H7 (cell line): ENCODE results near the gene EPHX1. TPM values are rescaled to one million over a fixed set of nuclear protein-coding genes. Genes with fewer than 3 reads are reported as not detected.
"Not testable (repeated sequence)": the region's sequence is repeated elsewhere in the genome, so short reads cannot be mapped to it uniquely, and the experiment has no call there.

ENCODE experiments used
- DNase-seq: peaks from one replicate; pipeline ENCODE4 v3.0.0; 2012
- H3K27me3 ChIP-seq: 2 replicates; pipeline ENCODE4 v1.6.0; 2011; ENCODE audit warnings: mild to moderate bottlenecking, low read length; ENCODE audit not compliant: control insufficient read depth, insufficient read depth
- H3K36me3 ChIP-seq: replicated peaks from 2 replicates; pipeline ENCODE4 v1.5.1; 2011; ENCODE audit warnings: low read length; ENCODE audit not compliant: control insufficient read depth, insufficient read depth
- H3K4me3 ChIP-seq: 2 replicates; pipeline ENCODE4 v1.5.1; 2011; ENCODE audit warnings: low read depth, mild to moderate bottlenecking, control low read depth, low read length, moderate library complexity; ENCODE audit not compliant: insufficient read depth
- total RNA-seq: library from RNA; depleted of rRNA; stranded (reverse); fragments of >200 nt; shearing (Covaris generic); gene quantifications from 2 replicates; pipeline ENCODE4 v1.2.3, GENCODE V29; 2014

The EPHX1 gene
- total RNA-seq, 1 experiment from 2014 or later: 52.1 TPM

DNA sequence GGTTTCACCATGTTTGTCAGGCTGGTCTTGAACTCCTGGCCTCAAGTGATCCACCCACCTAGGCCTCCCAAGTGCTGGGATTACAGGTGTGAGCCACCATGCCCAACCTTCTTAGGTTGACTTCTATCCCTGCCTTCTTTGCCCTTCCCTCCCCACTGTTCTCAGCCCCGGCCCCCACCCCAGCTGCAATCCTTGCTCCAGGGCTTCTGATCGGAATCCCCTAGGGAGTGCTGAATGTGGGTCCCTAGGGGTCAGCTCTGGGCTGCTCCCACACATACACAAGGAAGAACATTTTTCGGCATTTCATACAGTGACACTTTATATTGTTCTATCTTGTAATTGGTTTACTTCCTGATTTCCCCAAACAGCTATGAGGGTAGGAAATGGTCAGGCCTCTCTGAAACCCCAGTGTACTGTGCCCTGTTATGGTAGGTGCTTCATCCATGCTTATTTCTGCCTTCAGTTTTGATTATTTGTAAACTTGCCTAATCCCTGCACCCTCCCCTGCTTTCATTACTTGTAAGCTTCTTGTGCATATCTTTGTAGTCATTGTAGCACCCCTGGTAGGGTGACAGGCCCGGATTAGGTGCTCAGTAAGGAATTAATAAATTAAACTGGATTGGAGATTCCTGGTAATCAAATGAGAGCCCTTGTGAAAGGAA is 38.1 kb upstream of the EPHX1 start:
- DNase-seq: no peak
- no peaks in the 10 kb centered on the region for H3K27me3 ChIP-seq
- H3K36me3 ChIP-seq: no peaks in the 10 kb centered on the region
- H3K4me3 ChIP-seq: no peak overlapping the region

GRCh38 chr1:225772323-225772768 is 37.6 kb upstream of the EPHX1 start:
- DNase-seq: peak; percentile 77
- Histone ChIP-seq H3K27me3 (no peaks in the 10 kb centered on the region), H3K36me3 (no peaks in the 10 kb centered on the region), H3K4me3 (no peak overlapping the region)

DNA sequence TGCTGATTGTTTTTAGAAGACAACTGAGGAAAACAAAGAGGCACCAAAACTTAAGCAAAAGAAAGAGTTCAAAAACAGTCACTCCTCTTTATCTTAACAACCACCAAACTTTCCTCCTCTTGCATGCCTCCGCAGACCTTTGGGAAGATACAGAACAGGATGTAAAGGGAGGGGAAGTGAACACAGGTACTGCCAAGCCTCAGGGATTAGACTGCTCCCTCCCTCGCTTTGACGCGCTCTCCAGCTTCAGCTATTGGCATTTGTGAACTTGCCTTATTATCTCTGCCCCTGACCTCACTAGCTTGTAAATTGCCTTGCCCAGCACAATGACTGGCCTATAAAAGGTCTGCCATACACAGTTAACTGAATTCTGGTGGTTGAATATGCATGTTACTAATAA is 37.1 kb upstream of the EPHX1 start:
- DNase-seq: no peak
- no peaks in the 10 kb centered on the region for H3K27me3 ChIP-seq
- H3K4me3 ChIP-seq: no peak overlapping the region

GRCh38 chr1:225774281-225775147 is 35.4 kb upstream of the EPHX1 start:
- Histone ChIP-seq H3K36me3 (no peaks in the 10 kb centered on the region), H3K4me3 (no peak overlapping the region), H3K27me3 (no peaks in the 10 kb centered on the region)
- no peak for DNase-seq

More for the DNA sequence above, 37.1 kb upstream of the EPHX1 start:
- no peaks in the 10 kb centered on the region for H3K36me3 ChIP-seq

- DNase-seq: no peak
- Histone ChIP-seq H3K36me3 (no peaks in the 10 kb centered on the region), H3K4me3 (no peak overlapping the region), H3K27me3 (no peaks in the 10 kb centered on the region)
Observed at GRCh38 chr1:225776294-225776693, 33.6 kb upstream of the EPHX1 start.

DNA sequence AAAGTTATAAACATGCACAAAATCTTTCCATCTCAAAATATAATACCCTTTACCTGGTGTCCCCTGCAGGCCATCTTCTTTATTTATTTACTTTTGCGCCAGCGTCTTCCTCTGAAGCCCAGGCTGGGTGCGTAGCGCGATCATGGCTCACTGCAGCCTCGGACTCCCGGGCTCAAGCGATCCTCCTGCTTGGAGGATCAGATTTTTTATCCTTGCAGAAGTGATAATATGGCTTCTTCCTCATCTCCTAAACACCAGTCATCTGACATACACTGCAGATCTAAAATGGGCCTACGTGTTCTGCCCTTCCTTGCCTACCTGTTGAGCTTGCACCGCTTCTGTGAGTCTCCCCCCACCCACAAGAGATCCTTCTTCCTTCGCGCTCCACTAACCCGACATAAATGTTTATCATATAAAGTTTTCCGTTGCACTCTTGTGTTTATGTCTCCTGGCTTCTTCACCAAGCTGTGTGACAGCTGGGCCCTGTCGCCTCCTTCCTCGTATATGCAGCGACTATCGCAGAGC is 32.8 kb upstream of the EPHX1 start:
- no peak for DNase-seq
- H3K36me3 ChIP-seq: no peaks in the 10 kb centered on the region
- H3K27me3 ChIP-seq: no peaks in the 10 kb centered on the region
- peak overlapping the region; percentile 34 for H3K4me3 ChIP-seq

- Histone ChIP-seq H3K4me3 (peak within 1 kb of the TSS; percentile 82), H3K36me3 (no peaks in the 10 kb centered on the region), H3K27me3 (no peaks in the 10 kb centered on the region)
- peak; percentile 97 for DNase-seq
Observed at GRCh38 chr1:225777583-225778336, 32.2 kb upstream of the EPHX1 start, which contains the start of gene SRP9. Gene SRP9 (plus strand): TSS chr1:225777826. CDS start chr1:225777941, 115 bp downstream.

DNA sequence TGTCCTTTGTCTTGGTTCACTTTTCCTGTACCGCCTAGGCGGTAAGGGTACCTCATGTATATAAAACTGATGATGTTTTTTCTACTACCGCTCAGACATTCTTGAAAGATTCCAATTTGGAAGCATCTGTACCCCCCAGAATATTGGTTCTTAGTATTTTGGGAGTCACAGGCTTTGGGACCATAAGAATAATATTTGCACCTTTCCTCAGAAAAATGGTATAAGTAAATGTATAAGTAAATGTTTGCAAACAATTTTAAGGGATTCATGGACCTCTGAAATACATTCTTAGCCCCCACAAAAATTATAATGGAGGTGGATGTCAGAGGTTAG is 31.6 kb upstream of the EPHX1 start:
- Histone ChIP-seq H3K27me3 (no peaks in the 10 kb centered on the region), H3K36me3 (no peaks in the 10 kb centered on the region), H3K4me3 (peak overlapping the region; percentile 82)
- no peak for DNase-seq

DNA sequence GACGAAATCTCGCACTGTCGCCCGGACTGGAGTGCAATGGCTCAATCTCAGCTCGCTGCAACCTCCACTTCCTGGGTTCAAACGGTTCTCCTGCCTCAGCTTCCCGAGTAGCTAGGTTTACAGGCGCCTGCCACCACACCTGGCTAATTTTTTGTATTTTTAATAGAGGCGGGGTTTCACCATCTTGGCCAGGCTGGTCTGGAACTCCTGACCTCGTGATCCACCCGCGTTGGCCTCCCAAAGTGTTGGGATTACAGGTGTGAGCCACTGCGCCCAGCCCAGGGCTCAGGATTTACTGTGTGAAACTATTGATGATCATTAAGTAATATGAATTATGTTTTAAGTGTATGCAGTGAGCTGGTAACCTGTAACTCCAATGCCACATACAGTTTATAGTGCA is 30.8 kb upstream of the EPHX1 start:
- not testable (repeated sequence) for H3K27me3 ChIP-seq, H3K36me3 ChIP-seq, H3K4me3 ChIP-seq, DNase-seq

GRCh38 chr1:225780134-225780533 is 29.8 kb upstream of the EPHX1 start:
- Histone ChIP-seq H3K27me3 (no peaks in the 10 kb centered on the region), H3K36me3 (peaks cover 4% of the 10 kb centered on the region), H3K4me3 (no peak overlapping the region)
- DNase-seq: no peak

DNA sequence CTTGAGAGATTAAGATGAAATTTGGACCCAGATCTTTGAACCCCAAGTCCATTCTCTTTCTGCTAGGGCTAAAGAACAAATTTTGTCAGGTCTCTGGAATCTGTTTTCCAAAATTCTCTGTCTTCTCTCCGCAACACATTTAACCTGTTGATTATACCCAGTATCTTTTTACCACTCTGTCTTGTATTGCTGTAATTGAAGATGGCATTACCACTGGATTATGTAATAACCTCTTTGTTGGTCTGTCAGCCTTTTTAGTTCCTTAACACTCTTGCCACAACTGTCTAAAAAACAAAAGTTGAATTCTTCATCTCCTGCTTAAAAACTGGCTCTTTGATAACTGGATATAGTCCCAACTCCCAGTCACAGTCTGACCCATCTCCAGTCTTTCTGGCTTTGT is 29.3 kb upstream of the EPHX1 start:
- no peak overlapping the region for H3K4me3 ChIP-seq
- peaks cover 4% of the 10 kb centered on the region for H3K36me3 ChIP-seq
- no peak for DNase-seq
- no peaks in the 10 kb centered on the region for H3K27me3 ChIP-seq

GRCh38 chr1:225789142-225789541 is 20.8 kb upstream of the EPHX1 start:
- DNase-seq, H3K4me3 ChIP-seq, H3K27me3 ChIP-seq: not testable (repeated sequence)
- H3K36me3 ChIP-seq: peaks cover 24% of the 10 kb centered on the region

DNA sequence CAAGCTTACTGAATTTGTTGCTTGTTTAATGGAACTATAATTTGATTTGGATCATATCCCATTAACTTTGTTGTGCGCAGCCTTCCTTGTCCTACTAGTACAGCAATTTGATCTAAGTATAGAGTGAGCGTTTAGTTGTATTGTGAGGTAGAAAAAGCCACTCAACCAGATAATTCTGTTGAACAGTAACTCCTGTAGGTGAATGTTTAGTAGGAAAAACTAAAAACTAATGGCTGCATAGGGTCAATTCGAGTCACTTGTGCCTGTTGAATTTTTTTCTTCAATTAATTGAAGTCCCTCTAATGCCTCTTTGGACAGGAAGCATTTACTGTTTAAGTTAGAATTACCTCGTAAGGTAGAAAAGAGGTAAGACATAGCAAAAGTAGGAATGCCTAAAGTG is 15.0 kb upstream of the EPHX1 start:
- no peak overlapping the region for H3K4me3 ChIP-seq
- peaks cover 5% of the 10 kb centered on the region for H3K36me3 ChIP-seq
- no peak for DNase-seq
- no peaks in the 10 kb centered on the region for H3K27me3 ChIP-seq

DNA sequence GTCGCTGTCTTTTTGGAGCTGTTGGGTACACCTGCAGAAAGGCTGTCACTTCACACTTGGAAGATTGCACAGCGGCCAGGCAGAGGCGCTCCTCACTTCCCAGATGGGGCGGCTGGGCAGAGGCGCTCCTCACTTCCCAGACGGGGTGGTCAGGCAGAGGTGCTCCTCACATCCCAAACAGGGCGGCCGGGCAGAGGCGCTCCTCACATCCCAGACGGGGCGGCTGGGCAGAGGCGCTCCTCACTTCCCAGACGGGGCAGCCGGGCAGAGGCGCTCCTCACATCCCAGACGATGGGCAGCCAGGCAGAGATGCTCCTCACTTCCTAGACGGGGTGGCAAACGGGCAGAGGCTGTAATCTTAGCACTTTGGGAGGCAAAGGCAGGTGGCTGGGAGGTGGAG is 13.8 kb upstream of the EPHX1 start:
- H3K4me3 ChIP-seq, H3K27me3 ChIP-seq, DNase-seq, H3K36me3 ChIP-seq: not testable (repeated sequence)
